ENCODE results near the gene SLC8A1.

Gene SLC8A1

GRCh38 chr2:40299781-40300180, 152.1 kb downstream of the SLC8A1 start:
- DNase-seq = no peak

DNA sequence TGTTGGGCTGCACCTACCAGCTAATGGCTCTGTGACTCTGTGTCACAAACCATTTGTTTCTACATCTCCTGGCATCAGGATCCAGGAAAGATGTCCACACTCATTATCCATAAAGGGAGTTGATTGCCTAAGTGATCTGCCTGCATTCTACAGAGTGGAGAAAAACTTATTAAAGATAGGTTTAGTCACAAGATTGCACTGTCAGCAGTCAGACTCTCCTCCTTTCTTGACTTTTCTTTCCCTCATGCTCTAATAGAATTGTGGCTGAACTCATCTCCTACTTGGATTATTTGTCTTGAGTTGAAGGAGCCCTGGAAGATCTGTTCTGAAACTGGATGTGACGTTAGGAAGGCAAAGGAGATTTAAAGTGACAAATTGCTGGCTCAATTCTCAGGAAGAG, 152.7 kb downstream of the SLC8A1 start:
- DNase-seq = no peak

DNA sequence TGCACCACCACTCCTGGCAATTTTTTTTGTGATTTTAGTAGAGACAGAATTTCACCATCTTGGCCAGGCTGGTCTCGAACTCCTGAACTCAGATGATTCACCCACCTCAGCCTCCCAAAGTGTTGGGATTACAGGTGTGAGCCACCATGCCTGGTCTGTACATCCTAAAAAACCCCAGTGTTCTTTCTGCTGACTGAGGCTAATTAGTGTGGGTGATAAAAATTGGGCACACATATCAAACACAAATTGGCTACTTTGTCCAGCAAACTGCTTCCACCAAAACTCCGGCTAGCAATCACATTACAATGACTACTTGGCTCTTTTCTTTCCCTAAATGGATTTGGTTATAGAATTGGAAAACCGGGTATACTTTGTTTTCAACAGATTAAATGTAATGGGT, 153.9 kb downstream of the SLC8A1 start:
- DNase-seq = no peak

DNA sequence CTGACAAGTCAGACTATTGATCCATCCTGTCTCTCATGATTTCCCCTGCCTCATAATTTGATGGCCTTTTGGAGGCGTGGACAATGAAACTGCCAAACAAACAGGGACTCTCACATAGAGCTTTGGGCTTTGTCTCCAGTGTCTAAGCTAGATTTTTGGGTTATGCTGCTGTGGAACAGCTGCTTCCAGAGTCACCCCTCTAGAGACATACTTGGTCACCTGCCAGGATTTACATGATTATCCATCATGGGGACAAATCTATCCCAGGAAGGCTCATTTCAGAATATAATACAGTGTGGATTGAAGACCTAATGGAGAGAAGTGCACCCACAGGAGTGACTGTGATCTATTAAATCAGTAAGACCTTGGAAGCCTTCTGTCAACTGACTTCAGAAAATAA, 159.6 kb downstream of the SLC8A1 start:
- DNase-seq = no peak

DNA sequence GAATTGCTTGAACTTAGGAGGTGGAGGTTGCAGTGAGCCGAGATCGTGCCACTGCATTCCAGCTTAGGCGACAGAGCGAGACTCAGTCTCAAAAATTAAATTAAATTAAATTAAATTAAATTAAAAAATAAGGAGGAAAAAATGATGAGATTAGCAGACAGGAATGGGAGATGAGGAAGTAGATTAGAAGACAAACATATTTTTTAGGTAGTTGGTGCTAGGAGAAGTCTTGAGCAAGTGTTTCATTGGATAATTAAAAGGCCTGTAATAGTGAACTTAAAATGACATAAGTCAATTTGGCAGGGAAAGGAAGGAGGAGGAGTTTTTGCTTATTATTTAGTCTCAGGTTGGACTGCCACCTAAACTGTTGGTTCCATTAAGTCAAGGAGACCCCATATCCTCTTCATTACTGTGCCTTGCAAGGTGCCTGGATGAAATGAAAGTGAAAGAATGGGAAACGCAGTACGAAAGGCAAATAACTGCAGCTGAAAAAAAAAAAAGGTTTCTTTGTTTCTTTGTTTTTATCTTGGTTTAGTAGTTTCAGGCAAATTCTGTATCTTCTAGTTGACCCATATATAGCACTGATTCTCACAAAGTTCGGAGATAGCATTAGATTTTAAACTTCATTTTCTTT, 162.0 kb downstream of the SLC8A1 start:
- DNase-seq = no peak

GRCh38 chr2:40287773-40288172, 164.1 kb downstream of the SLC8A1 start:
- no peak for DNase-seq

GRCh38 chr2:40287195-40287594, 164.7 kb downstream of the SLC8A1 start:
- peak; percentile 57 for DNase-seq

DNA sequence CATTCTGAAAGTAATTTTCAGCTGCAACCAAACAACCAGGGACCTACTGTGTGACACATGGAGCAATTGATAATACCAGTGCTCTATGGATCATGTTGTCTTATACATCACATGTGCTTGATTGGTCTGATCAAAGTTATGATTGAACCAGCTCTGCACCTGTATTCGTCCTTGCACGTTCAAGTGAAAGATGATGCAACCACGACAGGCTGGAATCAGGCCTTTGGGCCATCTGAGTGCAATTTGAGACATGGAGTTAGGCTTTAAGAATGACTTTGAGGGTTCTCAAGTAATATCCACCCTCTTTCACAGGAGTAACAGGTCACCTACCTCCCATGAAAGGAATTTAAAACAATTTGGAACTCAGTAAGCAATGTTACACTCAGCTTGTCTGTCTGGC, 165.2 kb downstream of the SLC8A1 start:
- DNase-seq = no peak

DNA sequence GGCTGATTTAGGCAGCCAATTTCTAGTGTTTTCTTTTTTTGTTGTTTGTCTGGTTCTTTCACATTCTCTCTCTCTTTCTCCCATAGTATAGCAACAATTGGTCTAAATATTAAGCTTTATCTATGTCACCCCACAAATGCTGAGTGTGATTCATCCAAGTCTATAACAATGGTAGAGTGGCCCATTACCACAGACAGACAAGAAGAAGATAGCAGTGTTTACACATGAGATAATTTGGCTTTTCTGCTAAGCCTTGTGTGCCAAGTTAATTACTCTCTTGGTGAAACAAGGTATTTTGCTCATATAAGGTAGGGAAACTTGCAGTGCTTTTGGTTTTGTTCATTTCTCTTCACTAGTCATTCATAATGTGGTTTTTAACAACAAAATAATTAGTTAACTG, 166.5 kb downstream of the SLC8A1 start:
- DNase-seq = no peak

DNA sequence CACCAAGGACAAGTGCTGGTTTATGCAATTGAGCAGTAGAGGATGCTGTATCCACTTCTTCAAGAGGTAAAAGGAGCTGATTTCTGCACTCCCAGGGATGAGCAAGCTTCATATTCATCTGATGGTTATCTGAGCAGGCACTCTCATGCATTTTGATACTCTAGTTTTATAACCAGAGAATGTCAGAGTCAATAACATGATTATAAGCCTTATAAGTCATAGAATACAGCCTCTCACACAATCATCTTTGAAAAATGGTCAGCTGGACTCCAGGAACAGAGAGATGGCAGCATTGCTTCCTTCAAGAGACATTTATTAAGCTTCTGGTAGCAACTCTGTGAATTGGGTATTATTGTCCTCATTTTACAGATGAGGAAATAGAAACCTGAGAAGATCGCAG, 167.1 kb downstream of the SLC8A1 start:
- no peak for DNase-seq

GRCh38 chr2:40283111-40283909, 168.6 kb downstream of the SLC8A1 start:
- DNase-seq = no peak

GRCh38 chr2:40282428-40282827, 169.5 kb downstream of the SLC8A1 start:
- no peak for DNase-seq

- no peak for DNase-seq
These were observed 170.6 kb downstream of the SLC8A1 start for GRCh38 chr2:40281021-40281940.

- DNase-seq = no peak
These were observed 172.4 kb downstream of the SLC8A1 start for GRCh38 chr2:40279482-40279881.

DNA sequence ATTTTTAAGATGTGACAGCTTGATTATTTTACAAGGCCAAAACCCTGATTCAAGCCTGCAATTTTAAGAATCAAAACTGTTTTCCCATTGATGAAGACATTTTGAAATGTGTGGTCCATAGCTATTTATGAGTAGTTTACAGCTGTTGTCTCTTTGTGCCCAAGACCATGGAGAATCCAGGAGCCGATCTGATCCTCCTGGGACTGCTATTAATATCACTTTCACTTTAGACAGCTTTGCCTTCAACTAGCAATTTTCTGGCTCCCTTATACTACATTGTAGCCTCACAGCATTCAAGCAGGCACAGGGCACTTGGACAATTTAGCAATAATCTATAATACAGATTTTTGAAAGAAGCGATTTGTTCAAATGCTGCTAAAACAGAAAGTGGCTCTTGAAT, 172.9 kb downstream of the SLC8A1 start:
- DNase-seq = peak; percentile 63

GRCh38 chr2:40276076-40276475, 175.8 kb downstream of the SLC8A1 start:
- no peak for DNase-seq

- no peak for DNase-seq
These were observed 177.6 kb downstream of the SLC8A1 start for GRCh38 chr2:40274270-40274669.

- DNase-seq = no peak
These were observed 178.1 kb downstream of the SLC8A1 start for GRCh38 chr2:40273734-40274182.

- DNase-seq = no peak
These were observed 180.8 kb downstream of the SLC8A1 start for GRCh38 chr2:40271094-40271493.

- DNase-seq = no peak
These were observed 181.5 kb downstream of the SLC8A1 start for GRCh38 chr2:40270372-40270771.

DNA sequence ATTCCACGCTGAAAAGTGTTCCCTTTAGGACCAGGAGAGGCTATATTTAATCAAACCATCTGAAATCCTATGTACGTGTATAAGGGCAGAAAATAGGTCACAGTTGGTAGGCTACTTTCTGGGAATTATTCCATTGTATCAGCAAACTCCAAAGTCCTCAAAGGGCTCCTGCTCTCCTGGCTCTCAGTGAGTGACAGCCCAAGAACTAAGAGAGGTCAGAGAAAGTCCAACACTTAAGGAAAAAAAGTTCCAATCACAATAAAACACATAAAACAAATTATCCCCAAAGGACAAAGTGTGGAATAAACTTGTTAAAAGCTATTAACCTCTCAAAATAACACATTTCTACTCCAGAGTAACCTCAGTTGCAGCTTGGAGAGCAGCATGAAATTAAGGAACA, 183.3 kb downstream of the SLC8A1 start:
- no peak for DNase-seq

- DNase-seq = no peak
These were observed 185.7 kb downstream of the SLC8A1 start for GRCh38 chr2:40266201-40266600.

GRCh38 chr2:40265602-40266001, 186.3 kb downstream of the SLC8A1 start:
- peak; percentile 66 for DNase-seq

- DNase-seq = no peak
These were observed 190.8 kb downstream of the SLC8A1 start for GRCh38 chr2:40261042-40261441.
